OCI-LY1 (cell line): ENCODE measurements around the gene RGS10.

Source experiments
- EZH2 ChIP-seq: fragments of 200-600 bp; sonication (generic), shearing (Covaris generic); IDR thresholded peaks from 2 replicates; pipeline ENCODE4 v1.8.0; 2017; ENCODE audit warnings: borderline replicate concordance, mixed run types, mild to moderate bottlenecking, antibody characterized with exemption, low read length, moderate library complexity, mixed read lengths
- TF ChIP-seq, protein P1 (sequence below): fragments of 200-600 bp; sonication (generic), shearing (Covaris generic); IDR thresholded peaks from 2 replicates; pipeline ENCODE4 v1.5.1; 2017; ENCODE audit warnings: mild to moderate bottlenecking, antibody characterized with exemption, low read length, moderate library complexity, mixed read lengths

DNA sequence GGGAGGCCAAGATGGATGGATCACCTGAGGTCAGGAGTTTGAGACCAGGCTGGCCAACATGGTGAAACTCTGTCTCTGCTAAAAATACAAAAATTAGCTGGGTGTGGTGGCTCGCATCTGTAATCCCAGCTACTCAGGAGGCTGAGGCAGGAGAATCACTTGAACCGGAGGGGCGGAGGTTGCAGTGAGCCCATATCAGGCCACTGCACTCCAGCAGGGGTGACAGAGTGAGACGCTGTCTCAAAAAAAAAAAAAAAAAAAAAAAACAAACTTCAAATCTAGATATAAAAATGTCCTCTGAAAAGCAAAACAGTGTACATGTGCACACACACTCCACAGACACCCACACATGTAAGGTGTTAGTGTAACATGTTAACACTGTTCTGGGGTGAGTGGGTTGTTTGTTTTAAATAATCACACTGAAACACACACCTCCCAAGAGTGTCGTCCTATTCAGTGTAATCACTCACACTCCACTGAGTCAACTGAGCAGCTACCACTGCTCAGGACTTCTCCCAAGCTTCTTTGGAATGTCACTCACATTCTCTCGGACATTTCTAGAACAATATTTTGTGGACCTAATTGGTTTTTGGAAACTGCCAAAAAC is 12.8 kb upstream of the RGS10 start:
- TF ChIP-seq, protein P1, sequence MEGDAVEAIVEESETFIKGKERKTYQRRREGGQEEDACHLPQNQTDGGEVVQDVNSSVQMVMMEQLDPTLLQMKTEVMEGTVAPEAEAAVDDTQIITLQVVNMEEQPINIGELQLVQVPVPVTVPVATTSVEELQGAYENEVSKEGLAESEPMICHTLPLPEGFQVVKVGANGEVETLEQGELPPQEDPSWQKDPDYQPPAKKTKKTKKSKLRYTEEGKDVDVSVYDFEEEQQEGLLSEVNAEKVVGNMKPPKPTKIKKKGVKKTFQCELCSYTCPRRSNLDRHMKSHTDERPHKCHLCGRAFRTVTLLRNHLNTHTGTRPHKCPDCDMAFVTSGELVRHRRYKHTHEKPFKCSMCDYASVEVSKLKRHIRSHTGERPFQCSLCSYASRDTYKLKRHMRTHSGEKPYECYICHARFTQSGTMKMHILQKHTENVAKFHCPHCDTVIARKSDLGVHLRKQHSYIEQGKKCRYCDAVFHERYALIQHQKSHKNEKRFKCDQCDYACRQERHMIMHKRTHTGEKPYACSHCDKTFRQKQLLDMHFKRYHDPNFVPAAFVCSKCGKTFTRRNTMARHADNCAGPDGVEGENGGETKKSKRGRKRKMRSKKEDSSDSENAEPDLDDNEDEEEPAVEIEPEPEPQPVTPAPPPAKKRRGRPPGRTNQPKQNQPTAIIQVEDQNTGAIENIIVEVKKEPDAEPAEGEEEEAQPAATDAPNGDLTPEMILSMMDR = no peak
- TF ChIP-seq EZH2 = no peak
